Stimulated activated CD8-positive, alpha-beta memory T cell treated with anti-CD3 and anti-CD28 coated beads, Interleukin-15, amount 100 ng/mL, for 48 hours (primary cell): Measurements from ENCODE around the gene WDFY4.

ENCODE experiments used
- DNase-seq, 2 donors: peaks; one replicate each; pipeline ENCODE4 v3.0.0-alpha.2; 2020; ENCODE audit warnings: low read depth in 2 of 2

Gene WDFY4

GRCh38 chr10:48907730-48908129, 223.1 kb downstream of the WDFY4 start:
- no peak for DNase-seq

GRCh38 chr10:48910548-48910947, 225.9 kb downstream of the WDFY4 start:
- DNase-seq = no peak

GRCh38 chr10:48913674-48914073, 229.0 kb downstream of the WDFY4 start:
- no peak for DNase-seq

- no peak for DNase-seq
Measured at GRCh38 chr10:48923748-48924147, 239.1 kb downstream of the WDFY4 start.

- DNase-seq = no peak
Measured at GRCh38 chr10:48924988-48925387, 240.3 kb downstream of the WDFY4 start.

GRCh38 chr10:48926255-48926654, 241.6 kb downstream of the WDFY4 start:
- DNase-seq = no peak

GRCh38 chr10:48926764-48927540, 242.3 kb downstream of the WDFY4 start:
- DNase-seq = no peak

- no peak for DNase-seq
Measured at GRCh38 chr10:48929413-48929990, 244.8 kb downstream of the WDFY4 start.

GRCh38 chr10:48931188-48931587, 246.5 kb downstream of the WDFY4 start:
- DNase-seq = no peak

GRCh38 chr10:48932831-48933664, 248.4 kb downstream of the WDFY4 start:
- DNase-seq = no peak

- no peak for DNase-seq
Measured at GRCh38 chr10:48934672-48935501, 250.2 kb downstream of the WDFY4 start.

- DNase-seq = no peak
Measured at GRCh38 chr10:48935577-48935976, 250.9 kb downstream of the WDFY4 start.

- no peak for DNase-seq
Measured at GRCh38 chr10:48937796-48938195, 253.1 kb downstream of the WDFY4 start.

- DNase-seq = no peak
Measured at GRCh38 chr10:48938281-48938680, 253.6 kb downstream of the WDFY4 start.

GRCh38 chr10:48938990-48939536, 254.4 kb downstream of the WDFY4 start:
- no peak for DNase-seq

GRCh38 chr10:48939790-48940325, 255.2 kb downstream of the WDFY4 start, which contains the start of gene LRRC18:
Gene LRRC18, minus strand, starts transcription at chr10:48939840. Its CDS starts 25,685 bp downstream, at chr10:48914155.
- no peak for DNase-seq

- DNase-seq = no peak
Measured at GRCh38 chr10:48940372-48940771, 255.7 kb downstream of the WDFY4 start.

GRCh38 chr10:48940958-48941357, 256.3 kb downstream of the WDFY4 start:
- DNase-seq = no peak

- DNase-seq = no peak
Measured at GRCh38 chr10:48941427-48942075, 256.9 kb downstream of the WDFY4 start.

- no peak for DNase-seq
Measured at GRCh38 chr10:48943096-48943495, 258.4 kb downstream of the WDFY4 start.

GRCh38 chr10:48944171-48944570, 259.5 kb downstream of the WDFY4 start:
- no peak for DNase-seq
